Left forelimb (tissue), 1 donor: ENCODE results near the gene STMP1.

Experiments used
- DNase-seq: peaks from one replicate; pipeline ENCODE4 v3.0.0-alpha.2; 2018; ENCODE audit warnings: low spot score

Gene STMP1

DNA sequence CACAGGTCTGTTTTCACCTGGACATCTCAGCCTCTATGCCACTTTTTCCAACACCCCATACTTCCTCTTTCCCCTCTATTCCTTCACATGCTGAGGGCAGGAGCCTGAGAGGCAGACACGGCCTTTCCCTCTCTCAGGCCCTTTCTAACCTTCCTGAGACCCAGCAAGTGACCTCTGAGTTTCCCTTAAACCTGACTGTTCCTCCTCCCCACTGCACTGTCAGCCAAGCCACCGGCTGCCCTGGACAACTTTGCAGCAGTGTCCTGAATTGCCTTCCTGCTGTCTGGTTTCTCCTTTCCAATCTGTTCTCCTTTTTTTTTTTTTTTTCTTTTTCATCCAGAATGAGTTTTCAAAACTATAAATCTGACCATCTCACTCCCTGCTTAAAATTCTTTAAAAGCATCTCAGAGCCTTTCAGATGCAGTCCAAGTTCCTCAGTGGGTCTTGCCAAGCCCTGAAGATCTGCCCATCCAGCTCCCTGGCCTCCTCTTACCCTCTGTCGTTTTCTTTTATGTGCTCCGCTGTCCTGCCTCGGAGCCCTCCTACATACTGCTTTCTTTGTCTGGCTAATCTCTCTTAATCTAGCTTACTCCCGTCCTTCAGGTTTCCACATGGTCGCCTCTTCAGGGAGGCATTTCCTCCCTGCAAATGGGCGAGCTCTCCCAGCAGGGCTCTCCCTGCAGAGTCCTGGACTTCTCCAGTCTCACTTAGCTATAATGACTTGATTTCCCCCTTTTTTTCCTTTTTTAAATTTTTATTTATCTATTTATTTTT, 35.1 kb downstream of the STMP1 start:
- DNase-seq, result no peak

DNA sequence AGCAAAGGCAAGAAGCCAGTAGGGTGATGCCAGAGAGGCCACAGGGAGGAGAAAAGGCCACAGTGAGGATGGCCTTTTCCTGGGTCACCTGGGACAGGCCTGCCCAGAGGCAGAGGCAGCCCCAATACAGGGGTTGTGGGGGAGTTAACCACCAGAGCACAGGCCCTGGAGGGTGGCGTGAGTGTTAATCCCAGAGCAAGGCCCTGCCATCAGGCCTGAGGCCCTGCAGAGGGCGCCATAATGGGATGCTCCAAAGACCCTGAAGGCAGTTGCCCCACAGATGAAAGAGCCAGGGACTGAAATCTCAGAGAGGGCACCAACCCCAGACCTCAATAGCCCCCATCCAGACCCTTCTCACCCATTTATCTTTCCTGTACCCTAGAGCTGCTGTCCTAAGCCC, 41.8 kb downstream of the STMP1 start:
- DNase-seq, result no peak

DNA sequence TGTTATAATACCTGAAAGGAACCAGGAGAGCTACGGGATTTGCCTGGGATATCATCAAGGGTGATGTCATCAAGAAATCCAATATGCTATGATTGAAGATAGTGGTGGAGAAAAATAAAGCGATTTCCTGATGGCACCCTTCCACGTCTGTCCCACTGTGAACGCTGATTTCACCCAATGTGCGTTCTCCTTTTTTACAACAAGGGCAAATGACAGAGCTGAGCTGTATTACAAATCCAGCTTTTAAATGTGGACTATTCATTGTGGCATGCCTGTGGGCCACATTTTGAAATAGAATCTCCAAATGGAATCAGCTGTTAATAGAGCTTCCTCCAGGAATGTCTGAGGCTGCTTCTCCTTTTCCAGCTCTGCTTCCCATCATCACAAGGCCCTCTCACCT, 42.4 kb downstream of the STMP1 start:
- DNase-seq, result no peak

DNA sequence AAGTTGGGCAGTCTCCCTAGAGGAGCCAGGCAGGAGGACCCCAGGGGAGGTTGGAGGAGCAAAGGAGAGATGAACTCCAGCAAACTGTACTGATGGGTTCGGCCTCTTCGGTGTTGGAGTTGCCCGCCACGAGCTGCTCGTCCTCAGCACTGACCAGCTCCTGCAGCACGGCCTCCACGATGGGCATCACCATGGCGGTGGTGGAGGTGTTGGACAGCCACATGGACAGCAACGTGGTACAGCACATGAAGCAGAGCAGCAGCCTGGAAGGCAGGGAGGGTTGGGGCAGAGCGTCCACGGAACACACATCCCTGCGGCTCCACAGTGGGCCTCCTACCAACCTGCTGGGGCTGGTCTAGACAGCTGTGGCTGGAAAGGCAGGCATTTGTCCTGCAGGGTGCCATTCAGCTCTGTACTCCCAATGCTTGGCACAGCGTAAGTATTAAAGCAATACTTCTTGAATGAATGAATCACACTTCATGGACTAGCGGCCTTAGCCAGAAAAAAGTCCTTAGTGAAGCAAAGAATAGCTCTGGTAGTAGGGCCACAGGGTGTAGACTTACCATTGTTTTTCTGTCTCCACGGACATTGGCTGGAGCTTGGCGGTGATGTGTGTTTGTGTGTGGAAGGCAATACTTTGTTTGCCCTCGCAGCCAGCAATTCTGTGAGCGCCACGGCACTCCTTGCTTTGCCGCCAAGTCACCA, 43.9 kb downstream of the STMP1 start:
- no peak for DNase-seq

DNA sequence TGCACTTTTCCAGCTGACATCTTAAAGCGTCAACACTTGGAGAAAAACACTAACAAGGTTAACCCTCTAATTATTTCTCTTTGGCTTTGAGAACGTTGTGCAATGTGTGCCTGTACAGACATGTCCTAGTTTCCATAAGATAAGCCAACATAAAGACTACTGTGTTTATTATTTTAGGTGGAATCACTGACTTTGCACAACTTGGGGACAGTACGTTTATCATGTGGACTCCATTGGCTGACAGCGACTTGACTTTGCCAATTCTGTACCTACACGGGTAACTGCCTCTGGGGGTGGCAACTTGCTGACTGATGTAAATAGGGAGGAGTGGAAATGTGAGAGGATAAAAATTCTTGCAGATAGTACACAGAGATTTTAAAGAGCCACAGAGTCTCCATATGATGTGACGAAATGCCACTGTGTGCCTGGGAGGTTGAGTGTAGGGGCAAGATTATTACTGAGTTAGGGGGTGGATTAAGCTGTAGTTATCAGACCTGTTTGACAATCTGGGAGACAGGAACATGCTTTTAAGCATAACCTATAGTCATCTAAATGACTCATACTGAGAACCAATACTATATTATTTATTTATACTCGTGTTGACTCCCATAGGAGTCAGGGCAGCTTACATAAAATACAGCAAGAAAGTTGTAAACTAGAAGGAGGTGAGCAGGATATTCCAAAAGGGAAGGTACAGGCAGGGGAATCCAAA, 44.7 kb downstream of the STMP1 start:
- DNase-seq, result no peak

DNA sequence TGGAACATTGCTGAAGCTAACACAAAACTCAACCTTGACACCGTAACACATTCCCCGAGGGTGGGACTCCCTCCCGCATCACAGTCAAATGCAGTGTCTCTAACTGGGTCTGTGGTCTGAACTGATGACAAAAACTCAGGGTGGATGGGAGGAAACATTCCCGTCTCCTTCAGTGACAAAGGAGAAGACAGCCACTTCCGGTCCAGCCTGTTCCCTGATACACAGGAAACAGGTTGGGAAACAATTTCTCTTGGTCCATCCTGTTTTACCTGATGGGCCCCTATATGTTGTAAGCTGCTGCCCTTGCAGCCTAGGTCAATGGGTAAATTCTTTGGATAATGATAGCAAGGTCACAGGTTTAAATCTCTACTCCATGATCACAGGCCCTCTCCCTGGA, 45.3 kb downstream of the STMP1 start:
- no peak for DNase-seq

DNA sequence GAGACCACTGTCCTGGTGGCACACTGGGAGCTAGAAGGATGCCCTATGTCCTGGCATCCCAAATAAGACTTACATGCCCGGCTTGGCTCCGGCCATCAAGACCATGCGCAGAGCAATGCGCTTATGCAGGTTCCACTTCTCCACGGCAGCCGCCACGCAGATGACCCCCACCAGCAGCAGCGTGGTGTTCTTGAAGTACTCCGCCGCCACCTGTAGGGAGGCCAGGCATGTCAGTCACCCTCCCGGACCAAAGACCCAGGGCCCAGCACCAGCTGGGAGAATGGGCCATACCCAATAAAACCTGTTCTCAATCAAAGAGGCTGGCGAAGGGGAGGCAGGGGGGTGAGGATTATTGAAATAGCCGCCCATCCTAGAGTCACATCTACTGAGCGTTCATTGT, 45.7 kb downstream of the STMP1 start:
- no peak for DNase-seq

DNA sequence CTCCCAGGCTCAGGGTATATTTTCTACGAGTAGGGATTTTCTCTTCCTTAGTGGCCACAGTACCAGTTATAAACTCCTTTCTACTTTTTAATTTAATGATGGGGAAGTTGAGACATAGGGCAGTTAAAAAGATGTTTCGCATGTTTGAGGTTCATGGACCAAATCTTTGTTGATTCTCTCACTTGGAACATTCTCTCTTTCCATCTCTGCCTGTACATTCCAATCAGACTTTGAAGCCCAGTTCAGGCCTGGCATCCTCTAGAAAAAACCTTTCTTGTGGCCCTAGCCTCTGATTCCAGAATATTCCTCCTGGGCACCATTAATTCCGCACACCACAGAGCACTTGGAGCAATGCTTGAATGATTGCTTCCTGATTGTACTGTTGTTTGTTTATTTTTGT, 47.2 kb downstream of the STMP1 start:
- DNase-seq, result no peak

DNA sequence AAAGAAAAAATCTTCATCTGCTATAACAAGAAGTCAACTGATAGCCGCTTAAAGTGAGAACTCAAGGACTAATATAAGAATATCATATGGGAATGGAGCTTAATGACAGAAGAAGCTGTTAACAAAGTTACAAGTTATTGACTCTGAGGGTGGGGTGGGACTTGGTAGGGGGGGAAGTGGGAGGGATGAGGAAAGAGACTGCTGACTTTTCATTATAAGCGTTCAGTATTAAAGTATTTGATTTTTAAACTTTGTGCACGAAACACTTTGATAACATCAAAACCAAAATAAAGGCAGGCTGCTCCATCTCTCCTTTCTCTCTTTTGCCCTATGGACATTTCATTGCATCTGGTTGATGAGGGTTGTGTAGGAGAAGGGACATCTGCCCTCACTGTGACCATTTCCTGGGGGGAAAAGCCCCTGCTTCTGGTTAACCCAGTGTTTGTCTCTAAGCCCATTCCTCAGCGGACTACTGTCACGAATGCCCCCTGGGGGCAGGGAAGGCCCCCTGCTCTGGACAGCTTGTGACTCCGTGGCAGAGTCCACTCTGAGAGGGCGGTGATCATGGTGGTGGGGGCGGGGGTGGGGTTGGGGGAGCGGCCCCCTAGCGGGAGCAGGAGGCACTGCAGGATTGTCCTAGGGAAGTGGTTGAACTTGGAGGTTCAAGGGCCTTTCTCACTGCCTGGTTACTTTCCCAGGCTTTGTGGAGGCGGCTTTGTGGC, 48.3 kb downstream of the STMP1 start:
- no peak for DNase-seq

DNA sequence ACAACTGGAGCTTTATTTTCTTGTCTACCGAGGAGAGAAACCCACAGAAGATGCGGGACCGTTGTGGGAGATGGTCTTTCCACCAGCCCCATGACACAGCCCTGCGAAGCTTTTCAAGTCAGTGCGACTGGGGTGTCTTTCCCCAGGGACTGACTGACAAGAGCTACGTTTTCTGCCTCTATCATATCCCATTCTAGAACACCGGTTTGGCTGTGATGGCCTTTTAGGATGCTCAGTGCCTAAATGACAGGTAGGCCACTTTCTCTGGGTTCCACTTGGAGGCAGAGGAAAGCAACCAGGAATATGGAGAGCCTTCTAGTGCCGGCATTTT, 48.8 kb downstream of the STMP1 start:
- no peak for DNase-seq

DNA sequence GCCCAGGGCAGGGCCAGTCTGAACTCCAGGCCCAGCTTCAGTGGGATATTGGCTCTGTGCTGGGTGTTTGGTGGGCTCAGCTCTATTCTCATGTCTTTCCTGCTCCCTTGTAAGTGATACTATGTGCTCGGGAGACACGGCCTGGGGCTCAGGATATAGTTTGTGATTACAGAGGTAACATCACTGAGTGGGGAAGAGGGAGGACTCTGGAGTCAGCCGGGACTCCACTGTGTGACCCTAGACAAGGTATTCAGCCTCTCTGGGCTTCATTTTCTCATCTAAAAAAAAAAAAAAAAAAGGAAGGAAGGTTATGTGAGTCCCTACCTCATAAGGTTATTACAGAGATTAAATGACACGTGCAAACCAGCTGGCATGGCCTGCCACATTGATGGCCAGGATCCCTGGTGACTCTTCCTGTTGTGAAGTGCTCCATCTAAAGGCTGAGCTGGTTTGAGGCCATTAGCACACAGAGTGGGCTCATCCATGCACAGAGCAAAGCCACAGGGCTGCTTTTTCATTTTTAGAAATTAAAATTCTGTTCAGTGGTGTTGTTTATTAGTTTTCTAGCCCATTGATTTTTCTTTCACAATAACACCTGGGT, 50.0 kb downstream of the STMP1 start:
- no peak for DNase-seq

DNA sequence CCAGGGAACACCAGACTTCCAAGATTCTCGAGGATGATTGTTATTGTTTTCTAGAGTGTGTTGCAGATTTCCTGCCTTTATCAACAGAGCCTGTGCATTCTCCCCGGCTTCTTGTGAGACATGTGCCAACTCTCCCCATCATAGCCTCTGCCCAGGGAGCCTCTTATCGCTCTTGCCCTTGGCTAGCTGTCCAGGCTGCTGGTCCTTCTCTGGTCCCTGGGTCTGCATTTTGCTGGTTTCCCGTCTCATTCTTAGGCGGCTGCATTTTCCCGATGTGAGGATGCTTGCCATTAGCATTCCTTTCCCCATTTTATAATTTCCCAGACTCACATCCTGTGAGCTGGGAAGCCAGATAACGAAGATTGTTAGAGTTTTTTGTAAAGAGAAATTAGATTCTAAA, 50.5 kb downstream of the STMP1 start:
- DNase-seq, result no peak

DNA sequence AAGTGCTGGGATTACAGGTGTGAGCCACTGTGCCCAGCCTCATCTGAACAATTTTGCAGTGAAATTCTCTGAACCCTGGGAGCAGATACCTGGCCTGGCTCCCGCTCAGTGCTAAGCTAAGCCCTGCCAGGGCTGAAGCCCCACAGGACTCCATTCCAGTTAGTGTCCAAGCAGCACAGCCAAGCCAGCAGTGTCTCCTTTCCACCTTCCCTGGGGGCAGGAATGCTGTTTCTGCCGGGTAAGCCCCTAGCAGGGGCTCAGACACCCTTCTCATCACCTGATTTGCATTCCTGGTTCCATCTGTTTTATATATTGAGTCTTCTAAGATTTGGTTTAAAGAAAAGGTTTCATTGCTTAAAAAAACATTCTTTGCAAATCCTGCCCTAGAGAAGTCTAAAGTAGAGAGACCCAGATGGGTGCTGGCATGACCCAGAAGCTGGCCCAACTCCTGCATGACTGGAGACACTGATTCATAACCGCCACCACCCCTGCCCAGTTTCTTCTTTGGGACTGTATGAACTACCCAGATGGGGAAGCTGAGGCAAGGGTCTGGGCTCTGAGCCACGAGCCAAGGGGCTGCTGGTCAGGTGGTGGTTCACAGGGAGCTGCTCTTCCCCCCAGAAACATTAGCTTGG, 51.6 kb downstream of the STMP1 start:
- DNase-seq, result no peak

DNA sequence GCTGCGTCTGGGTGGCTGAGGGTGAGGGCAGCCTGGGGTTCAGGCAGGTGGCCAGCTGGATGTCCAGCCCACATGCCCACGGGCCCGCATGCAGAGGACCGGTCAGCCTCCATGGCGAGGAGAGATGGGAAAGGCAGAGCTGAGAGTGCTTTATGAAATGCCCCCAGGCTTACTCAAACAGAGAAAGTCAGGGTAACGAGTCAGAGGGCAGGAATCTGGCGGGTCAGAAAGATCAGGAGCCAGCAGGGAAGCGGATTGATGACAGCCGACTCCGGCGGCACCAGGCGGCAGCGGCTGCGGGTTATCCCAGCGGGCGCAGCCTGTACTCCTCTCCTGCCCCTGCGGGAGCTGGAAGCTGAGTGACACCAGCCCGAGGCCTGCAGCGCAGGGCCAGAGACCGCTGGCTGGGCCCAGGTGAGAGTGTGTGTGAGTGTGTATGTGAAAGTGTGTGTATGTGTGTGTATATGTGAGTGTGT, 52.3 kb downstream of the STMP1 start:
- no peak for DNase-seq

DNA sequence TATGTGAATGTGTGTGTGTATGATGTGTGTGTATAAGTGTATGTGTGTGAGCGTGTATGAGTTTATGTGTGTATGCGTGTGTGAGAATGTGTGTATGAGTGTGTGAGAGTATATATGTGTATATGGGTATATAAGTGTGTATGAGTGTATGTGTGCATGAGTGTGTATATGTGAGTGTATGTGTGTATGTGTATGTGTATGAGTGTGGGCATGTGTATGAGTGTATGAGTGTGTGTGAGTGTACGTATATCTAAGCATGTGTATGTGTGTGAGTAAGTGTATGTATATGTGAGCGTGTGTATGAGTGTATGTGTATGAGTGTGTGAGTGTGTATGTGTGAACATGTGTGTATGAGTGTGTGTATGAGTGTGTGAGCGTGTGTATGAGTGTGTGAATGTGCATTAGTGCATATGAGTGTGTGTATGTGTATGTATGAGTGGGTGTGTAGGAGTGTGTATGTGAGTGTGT, 52.8 kb downstream of the STMP1 start:
- DNase-seq, result no peak

DNA sequence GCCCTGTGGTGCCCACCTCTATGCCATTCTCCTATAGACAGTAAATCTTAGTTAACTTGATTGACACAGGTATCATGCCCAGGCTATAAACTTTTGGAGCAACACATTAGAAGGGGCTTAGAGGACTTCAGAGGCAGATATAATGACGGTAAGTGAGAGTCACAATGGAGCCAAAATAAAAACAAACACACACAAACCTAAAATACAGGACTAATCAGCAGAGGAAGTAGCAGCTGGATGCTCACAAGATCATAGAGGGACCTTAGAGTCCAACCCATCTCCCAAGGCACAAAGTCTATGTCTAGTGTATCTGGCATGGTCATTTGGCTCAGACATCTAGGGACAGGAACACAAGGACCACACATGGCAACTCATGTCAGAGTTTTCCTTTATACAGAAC, 53.4 kb downstream of the STMP1 start:
- DNase-seq, result no peak

DNA sequence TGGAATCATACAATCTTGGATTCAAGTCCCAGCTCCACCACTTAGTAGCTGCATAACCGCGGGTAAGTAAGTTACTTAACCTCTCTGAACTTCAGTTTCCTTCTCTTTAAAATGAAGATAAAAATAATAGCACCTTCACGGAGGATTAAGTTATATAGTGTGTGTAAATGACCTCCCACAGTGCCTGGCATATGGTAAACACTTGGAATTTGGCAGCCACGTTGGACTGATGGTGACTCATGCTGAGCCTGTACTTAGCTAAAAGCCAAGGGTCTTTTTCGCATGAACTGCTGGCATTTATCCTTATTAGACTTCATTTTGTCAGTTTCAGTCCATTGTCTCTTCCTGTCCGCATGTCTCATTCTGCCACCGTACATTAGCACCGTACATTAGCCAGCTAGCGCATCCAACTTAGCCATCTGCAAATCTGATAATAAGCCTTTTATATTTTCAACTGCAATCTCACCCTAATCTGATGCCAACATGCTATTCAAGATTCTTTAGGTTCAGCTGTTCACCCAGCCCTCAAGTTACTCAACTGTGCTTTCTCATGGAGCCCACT, 54.4 kb downstream of the STMP1 start:
- DNase-seq, result no peak

DNA sequence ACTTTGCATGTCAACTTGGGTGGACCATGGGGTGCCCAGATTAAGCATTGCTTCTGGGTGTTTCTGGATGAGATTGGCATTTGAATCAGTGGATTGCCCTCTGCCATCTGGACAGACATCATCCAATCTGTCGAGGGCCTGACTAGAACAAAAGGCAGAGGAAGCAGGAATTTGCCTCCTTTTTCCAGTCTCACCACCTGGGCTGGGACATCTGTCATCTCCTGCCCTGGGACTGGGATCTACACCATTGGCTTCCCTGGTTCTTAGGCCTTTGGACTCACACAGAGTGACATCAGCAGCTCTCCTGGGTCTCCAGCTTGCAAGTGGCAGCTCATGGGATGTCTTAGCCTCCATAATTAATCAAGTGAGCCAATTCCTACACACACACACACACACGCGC, 55.4 kb downstream of the STMP1 start:
- DNase-seq, result no peak

DNA sequence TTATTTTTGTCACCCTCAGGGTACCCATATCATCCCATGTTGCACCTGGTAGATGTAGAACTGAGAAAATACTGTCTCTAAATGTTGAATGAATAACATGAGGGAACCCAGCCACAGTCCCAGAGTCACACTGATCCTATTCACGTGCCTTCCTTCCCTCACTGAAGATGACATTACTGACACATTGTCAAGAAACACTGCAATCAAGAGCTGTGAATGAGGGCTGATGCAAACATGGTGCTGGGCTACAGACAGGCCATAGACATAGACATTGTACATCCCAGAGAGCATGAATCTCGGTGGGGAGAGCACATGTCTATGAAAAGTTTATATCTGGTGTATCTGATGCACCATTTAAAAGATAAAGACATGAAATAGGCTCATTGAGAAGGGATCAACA, 55.9 kb downstream of the STMP1 start:
- no peak for DNase-seq

DNA sequence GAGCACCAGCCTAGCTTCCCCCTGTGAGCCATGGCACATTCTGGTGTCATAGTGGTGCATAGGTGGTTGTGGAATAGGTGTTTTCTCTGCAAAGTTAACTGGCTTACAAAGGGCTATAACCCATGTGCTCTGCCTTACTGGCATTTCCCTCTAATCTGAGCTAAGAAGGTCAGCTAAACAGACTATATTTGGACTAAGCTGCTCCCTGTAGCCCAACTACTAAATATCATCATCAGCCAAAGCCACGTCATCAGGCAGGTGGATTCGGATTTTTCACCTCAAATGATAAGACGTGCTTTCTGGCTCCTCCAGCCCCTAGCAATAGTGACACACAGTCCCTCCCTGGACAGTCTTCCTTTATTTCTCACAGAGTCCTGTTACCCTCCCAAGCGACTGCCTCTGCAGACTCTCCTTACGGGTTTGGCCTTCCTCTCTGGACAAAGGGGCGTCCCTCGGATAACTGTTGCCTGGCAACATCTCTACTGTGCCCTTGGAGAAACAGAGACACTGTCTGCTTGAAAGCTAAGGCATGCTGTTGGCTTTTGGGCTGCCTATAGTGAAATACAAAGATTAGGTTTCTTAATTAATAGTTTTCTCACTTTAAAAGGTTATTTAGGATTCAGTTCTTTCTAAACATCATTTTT, 56.6 kb downstream of the STMP1 start:
- DNase-seq, result no peak

DNA sequence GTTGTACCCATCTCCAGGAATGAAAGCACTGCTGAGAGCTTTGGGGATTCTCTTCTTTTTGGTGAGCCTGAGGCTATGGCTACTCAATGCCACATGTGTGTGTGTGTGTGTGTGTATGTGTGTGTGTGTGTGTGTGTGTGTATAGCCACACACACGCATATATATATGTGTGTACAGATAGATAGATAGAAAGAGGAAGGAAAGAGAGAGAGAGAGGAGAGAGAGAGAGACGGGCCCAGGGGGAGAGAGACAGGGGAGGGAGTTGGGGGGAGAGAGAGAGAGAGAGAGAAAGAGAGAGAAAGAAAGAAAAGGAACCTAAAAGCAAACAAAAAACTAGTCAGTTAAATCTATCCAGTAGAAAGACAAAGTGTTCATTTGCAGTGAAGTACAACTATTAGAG, 57.4 kb downstream of the STMP1 start:
- no peak for DNase-seq
